Activated CD4-positive, alpha-beta T cell treated with anti-CD3 and anti-CD28 coated beads, Interleukin-2, Interleukin-4, amounts not matched to agents 100 ng/mL and 50 ng/mL, durations not matched to agents 16 hours and 8 hours (primary cell): ENCODE results near the gene ARL17A.
"Not testable (repeated sequence)": the region's sequence is repeated elsewhere in the genome, so short reads cannot be mapped to it uniquely, and the experiment has no call there.

Experiments used
- DNase-seq: peaks from one replicate; pipeline ENCODE4 v3.0.0-alpha.2; 2020; ENCODE audit warnings: low spot score

ARL17A gene

DNA sequence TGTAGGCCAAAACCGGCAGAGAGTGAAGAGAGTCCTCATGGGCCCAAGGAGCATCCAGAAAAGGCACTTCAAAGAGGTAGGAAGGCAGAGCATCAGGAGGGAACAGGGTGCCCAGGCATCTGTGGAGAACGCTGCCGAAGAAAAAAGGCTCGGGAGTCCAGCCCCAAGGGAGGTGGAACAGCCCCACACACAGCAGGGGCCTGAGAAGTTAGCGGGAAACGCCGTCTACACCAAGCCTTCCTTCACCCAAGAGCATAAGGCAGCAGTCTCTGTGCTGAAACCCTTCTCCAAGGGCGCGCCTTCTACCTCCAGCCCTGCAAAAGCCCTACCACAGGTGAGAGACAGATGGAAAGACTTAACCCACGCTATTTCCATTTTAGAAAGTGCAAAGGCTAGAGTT lies 30.9 kb downstream of the ARL17A start:
- not testable (repeated sequence) for DNase-seq

DNA sequence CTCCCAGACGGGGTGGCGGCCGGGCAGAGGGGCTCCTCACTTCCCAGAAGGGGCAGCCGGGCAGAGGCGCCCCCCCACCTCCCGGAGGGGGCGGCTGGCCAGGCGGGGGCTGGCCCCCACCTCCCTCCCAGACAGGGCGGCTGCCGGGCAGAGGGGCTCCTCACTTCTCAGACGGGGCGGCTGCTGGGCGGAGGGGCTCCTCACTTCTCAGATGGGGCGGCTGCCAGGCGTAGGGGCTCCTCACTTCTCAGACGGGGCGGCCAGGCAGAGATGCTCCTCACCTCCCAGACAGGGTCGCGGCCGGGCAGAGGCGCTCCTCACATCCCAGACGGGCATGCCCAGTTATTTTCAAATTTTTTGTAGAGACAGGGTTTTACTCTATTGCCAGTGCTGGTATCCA lies 44.8 kb downstream of the ARL17A start:
- DNase-seq, result not testable (repeated sequence)

DNA sequence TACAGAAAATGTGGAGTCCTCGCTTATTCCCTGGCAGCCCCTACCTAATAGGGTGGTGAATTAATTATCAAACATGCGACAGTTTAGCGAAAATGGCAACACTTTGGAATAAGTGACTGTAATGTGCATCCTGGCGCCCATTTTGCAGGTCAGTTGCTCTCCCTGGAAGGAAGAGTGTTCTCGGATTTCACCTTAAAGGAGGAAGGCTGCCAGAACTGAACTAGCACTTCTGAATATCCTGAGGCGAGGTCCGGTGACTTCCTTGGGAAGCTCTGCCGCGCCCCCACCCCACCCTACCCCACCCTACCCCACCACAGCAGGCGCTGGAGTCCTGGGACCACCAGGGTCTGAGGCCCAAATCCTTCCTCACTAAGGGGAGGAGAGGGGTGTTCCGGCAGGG lies 67.3 kb downstream of the ARL17A start, which contains the start of gene LRRC37A2:
Gene LRRC37A2, plus strand, starts transcription at position 301 of the 400 bp plus-strand sequence. CDS start 245 bp downstream, outside the sequence.
- DNase-seq, result not testable (repeated sequence)

DNA sequence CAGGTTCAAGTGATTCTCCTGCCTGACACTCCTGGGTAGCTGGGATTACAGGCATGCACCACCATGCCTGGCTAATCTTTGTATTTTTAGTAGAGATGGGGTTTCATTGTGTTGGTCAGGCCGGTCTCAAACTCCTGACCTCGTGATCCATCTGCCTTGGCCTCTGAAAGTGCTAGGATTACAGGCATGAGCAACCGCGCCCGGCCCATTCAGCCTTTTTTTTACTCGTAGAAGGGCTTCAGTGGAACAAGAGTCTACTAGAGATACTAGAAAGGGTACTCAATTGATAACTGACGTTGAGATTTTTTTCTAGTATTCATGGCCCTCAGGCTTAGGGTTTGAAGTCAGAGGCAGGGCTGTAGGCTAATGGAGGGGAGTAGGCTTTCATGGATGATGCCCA lies 73.6 kb downstream of the ARL17A start:
- DNase-seq, result not testable (repeated sequence)

DNA sequence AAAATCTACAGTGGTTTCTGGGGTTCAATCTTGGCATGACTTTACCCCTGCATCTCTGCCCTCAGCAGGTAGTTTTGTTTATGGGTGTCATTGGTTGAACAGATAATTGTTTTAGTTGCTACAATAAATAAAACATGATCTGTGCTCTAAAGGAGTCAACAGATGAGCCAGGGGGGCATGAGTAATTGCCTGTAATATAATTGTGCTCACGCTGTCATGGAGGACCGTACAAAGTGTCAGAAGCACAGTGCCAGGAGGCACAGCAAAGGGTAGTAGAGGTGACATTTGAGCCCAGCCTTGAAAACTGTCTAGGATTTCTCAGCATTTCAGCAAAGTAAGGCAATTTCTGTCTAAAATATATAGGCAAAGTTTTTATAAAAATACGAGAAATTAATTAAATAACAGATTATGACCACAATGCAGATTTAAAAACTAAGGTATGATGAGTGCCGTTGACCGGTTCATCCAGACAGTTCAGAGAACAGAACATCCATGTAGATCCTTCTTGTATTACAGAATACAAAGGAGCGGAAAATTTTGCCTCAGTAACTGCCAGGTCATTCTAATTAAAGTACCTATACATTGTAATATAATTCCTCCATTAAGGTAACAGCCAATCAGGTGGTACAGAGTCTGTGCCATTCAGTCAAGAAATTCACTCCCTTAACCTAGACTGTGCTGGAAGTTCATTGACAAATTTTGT lies 79.9 kb downstream of the ARL17A start:
- not testable (repeated sequence) for DNase-seq

DNA sequence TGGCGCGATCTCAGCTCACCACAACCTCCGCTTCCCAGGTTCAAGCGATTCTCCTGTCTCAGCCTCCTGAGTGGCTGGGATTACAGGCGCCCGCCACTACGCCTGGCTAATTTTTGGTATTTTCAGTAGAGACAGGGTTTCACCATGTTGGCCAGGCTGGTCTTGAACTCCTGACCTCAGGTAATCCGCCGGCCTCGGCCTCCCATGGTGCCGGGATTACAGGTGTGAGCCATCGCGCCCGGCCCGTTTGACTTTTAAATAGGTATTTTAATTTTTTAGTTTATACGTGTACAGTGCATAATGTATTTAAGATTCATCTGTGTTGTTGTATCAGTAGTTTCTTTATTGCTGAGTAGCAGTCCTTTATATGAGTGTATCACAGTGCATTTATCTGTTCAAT lies 87.5 kb downstream of the ARL17A start:
- DNase-seq, result not testable (repeated sequence)

DNA sequence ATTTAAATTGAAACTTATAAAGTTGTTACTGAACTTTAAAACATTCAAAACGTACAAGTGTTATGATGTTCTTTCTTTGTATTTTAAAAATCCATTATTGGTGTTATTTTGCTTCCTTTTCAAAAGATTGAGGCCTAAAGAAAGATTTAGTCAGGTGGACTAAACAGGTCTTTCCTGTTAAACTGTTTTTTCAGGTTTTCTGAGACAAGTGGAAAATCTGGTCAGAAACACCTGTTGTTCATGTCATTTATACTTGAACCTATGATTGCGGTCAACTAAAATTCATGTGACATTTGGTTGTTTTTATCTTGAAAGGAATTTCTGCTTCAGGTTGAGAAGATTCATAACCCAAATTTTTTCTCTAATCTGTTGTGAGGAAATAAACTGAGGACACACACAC lies 98.2 kb downstream of the ARL17A start:
- not testable (repeated sequence) for DNase-seq

DNA sequence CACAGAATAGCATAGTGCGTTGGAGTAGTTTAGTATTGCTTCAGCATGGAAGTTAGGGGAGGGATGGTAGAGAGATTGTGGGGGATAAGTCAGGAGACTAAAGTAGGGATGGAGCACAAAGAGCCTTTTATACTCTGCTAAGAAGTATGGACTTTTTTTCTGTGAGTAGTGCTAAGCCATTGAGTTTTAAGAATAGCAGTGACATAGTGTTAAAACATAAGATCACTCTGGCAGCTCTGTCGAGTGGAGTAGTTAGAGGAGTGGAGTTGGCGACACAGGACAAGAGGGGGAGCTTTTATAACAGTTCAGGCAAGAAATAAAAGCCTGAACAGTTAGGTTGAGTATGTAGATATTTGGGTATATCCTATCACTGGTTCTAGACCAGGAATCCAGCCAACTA lies 100.7 kb downstream of the ARL17A start:
- DNase-seq, result not testable (repeated sequence)

DNA sequence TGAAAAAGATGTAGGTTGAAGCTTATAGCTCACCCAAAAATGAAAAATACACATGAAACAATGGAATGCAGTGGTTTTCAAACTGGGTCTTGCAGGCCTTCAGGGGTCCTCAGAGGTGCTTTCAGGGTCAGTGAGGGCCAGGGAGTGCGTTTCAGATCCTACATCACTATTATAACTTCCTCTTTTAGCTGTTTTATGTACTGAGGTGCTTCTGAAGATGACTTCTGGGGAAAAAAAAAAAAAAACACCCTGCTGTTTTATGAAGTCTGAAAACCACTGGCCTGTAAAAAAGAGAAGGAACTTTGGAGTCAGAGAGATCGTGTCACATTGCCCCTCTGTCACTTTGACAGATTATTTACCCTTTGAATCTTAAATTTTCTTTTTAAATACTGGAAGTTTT lies 103.9 kb downstream of the ARL17A start:
- DNase-seq, result not testable (repeated sequence)

DNA sequence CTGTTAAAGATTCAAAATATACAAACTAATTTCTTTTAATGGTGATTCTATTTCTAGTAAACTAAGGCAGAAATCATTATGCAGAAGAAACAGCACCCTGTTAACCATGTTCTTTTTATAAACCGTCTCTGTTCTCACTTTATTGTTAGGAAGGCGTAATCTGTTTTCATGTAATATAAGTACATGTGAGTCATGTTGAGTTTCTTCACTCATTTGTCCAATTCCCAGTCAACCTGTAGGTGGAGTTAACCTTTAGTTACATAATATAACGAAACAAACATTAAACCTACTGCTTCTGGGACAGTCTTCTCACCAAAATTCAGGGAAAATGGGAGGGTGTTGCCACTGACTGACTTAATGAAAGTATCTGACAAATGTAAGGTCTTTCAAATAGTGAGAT lies 105.0 kb downstream of the ARL17A start:
- not testable (repeated sequence) for DNase-seq

DNA sequence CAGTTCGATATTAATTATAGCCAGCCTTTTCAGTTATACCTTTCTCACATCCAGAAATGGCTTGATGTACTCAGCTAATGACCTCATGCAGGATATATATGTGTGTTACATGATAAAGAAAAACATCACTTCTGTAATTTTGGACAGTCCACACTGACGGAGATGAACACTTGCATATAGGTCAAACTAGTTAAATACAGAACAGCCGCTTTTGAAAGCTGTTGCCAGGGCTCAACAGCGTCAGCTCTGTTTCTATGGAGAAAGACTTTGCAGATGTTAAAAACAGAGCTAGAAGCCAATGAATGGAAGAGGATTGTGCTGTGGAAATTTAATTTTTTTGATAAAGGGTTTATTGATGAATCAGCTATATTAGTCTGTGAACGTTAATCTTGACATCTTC lies 111.9 kb downstream of the ARL17A start:
- not testable (repeated sequence) for DNase-seq
